Neuronal stem cell (in vitro differentiated cells): Measurements from ENCODE around the gene HES7.

Experiments
- DNase-seq: peaks from one replicate; pipeline ENCODE4 v3.0.0-alpha.2; 2013; ENCODE audit warnings: low spot score
- H2AFZ ChIP-seq: one replicate; pipeline ENCODE4 v1.6.1; 2013; ENCODE audit warnings: mild to moderate bottlenecking, low read length, inconsistent platforms
- H2AK5ac ChIP-seq: 2 replicates; pipeline ENCODE4 v1.6.1; 2013; ENCODE audit warnings: low read depth, mild to moderate bottlenecking, inconsistent platforms, low read length, moderate library complexity, mixed read lengths
- H2BK120ac ChIP-seq: 2 replicates; pipeline ENCODE4 v1.6.1; 2013; ENCODE audit warnings: low read depth, mild to moderate bottlenecking, inconsistent platforms, low read length, moderate library complexity, mixed read lengths
- H2BK12ac ChIP-seq: one replicate; pipeline ENCODE4 v1.6.1; 2013; ENCODE audit warnings: low read length, inconsistent platforms
- H2BK15ac ChIP-seq: 2 replicates; pipeline ENCODE4 v1.6.1; 2013; ENCODE audit warnings: mild to moderate bottlenecking, low read length, inconsistent platforms, mixed read lengths
- H2BK5ac ChIP-seq: one replicate; pipeline ENCODE4 v1.6.1; 2013; ENCODE audit warnings: inconsistent platforms, mild to moderate bottlenecking, low read length, moderate library complexity
- H3K14ac ChIP-seq: one replicate; pipeline ENCODE4 v1.6.1; 2013; ENCODE audit warnings: low read length, inconsistent platforms
- H3K18ac ChIP-seq: 2 replicates; pipeline ENCODE4 v1.6.1; 2013; ENCODE audit warnings: low read length, inconsistent platforms
- H3K23ac ChIP-seq: 2 replicates; pipeline ENCODE4 v1.6.1; 2013; ENCODE audit warnings: low read depth, mild to moderate bottlenecking, mixed read lengths, low read length, inconsistent platforms; ENCODE audit not compliant: poor library complexity
- H3K27ac ChIP-seq: replicated peaks from 3 replicates; pipeline ENCODE4 v1.5.1; 2013; ENCODE audit warnings: low read length, inconsistent platforms
- H3K27me3 ChIP-seq, 3 experiments: 2 replicates each; pipeline ENCODE4 v1.6.1; 2013; ENCODE audit warnings: low read length in 3 of 3, mild to moderate bottlenecking in 2 of 3, inconsistent platforms in 1 of 3, low read depth in 1 of 3, mixed read lengths in 1 of 3, moderate library complexity in 1 of 3; ENCODE audit not compliant: control insufficient read depth in 3 of 3, insufficient read depth in 3 of 3
- H3K36me3 ChIP-seq, 2 donors: replicated peaks in 1 of 2; 2 replicates each; pipeline ENCODE4 v1.6.1; 2013; ENCODE audit warnings: low read length in 2 of 2; ENCODE audit not compliant: control insufficient read depth in 2 of 2, insufficient read depth in 2 of 2
- H3K4ac ChIP-seq: 2 replicates; pipeline ENCODE4 v1.6.1; 2013; ENCODE audit warnings: inconsistent platforms, mild to moderate bottlenecking, low read length, moderate library complexity
- H3K4me1 ChIP-seq, 2 donors: 1 replicate in 1 of 2; 2 replicates in 1 of 2; pipeline ENCODE4 v1.6.1; 2013; ENCODE audit warnings: low read length in 2 of 2, low read depth in 1 of 2; ENCODE audit not compliant: control insufficient read depth in 2 of 2, insufficient read depth in 1 of 2
- H3K4me2 ChIP-seq: one replicate; pipeline ENCODE4 v1.6.1; 2013; ENCODE audit warnings: mild to moderate bottlenecking, low read length, inconsistent platforms; ENCODE audit not compliant: insufficient read depth, poor library complexity, severe bottlenecking
- H3K4me3 ChIP-seq, 2 donors: 2 replicates each; pipeline ENCODE4 v1.5.1; 2013; ENCODE audit warnings: low read length in 2 of 2, mild to moderate bottlenecking in 2 of 2, inconsistent platforms in 1 of 2, moderate library complexity in 1 of 2
- H3K79me1 ChIP-seq: one replicate; pipeline ENCODE4 v1.6.1; 2013; ENCODE audit warnings: low read depth, mild to moderate bottlenecking, inconsistent platforms, low read length, moderate library complexity
- H3K9ac ChIP-seq: one replicate; pipeline ENCODE4 v1.6.1; 2013; ENCODE audit warnings: mild to moderate bottlenecking, low read depth, low read length, inconsistent platforms; ENCODE audit not compliant: poor library complexity
- H3K9me3 ChIP-seq, 2 donors: replicated peaks in 1 of 2; 2 replicates each; pipeline versions ENCODE3 to v1.6.1; 2013; ENCODE audit warnings: low read length in 2 of 2, mild to moderate bottlenecking in 2 of 2, inconsistent platforms in 1 of 2, low read depth in 1 of 2, mixed read lengths in 1 of 2, moderate library complexity in 1 of 2; ENCODE audit not compliant: control insufficient read depth in 2 of 2, insufficient read depth in 1 of 2
- H4K8ac ChIP-seq: one replicate; pipeline ENCODE4 v1.6.1; 2013; ENCODE audit warnings: low read depth, mild to moderate bottlenecking, inconsistent platforms, low read length, moderate library complexity
- H4K91ac ChIP-seq: one replicate; pipeline ENCODE4 v1.6.1; 2013; ENCODE audit warnings: low read length, low read depth, mild to moderate bottlenecking, inconsistent platforms; ENCODE audit not compliant: poor library complexity
- WGBS, 2 donors: extraction: QIAGEN DNeasy Blood & Tissue Kit; methylation state at CpG; one replicate each; pipeline ENCODE4 v1.1.7; 2013; ENCODE audit warnings: missing lambda C conversion rate in 2 of 2, mixed read lengths in 1 of 2; ENCODE audit not compliant: insufficient read length in 2 of 2, insufficient replicate concordance in 1 of 2; ENCODE audit errors: extremely low coverage in 2 of 2; 5-methylcytosine and 5-hydroxymethylcytosine counted together

The HES7 gene

DNA sequence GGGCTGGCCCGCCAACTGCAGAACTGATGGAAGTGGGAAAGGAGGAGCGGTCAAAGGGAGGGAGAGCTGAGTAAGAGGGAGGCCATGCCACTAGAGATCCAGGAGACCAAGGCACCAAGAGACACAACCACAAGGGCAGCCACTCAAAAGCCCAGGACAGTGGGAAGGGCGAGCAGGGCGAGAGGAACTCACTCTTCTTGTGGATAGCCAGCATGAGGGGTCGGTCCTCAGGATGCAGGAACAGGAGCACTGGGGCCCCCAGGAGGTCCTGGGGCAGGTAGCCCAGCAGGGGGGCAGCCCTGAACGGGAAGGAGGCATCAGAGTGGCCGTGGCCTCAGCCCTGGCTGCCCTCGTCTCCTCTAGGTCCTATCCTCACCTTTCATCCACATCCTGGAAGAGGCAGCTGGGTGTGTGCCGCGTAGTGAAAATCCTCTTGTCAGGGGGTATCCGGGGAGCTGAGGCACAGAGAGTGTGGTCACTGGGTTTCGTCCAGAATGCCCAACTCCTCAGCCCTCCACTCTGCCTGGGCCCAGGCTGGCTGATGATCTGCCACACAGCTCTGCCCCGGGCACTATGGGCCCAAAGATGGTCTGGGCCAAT lies 24.0 kb upstream of the HES7 start:
- Histone ChIP-seq H3K4ac (no peak overlapping the region), H4K8ac (no peak overlapping the region), H3K9me3 (no peaks in the 10 kb centered on the region), H2BK12ac (no peak overlapping the region), H3K18ac (no peak overlapping the region), H3K4me1 (peaks cover 9 to 10% of the 10 kb centered on the region in 2 donors), H2BK5ac (no peak overlapping the region), H2BK120ac (no peak overlapping the region), H3K79me1 (peaks cover 11% of the 10 kb centered on the region), H3K27ac (no peak overlapping the region), H3K23ac (no peak overlapping the region), H3K27me3 (no peaks in the 10 kb centered on the region), H2AFZ (no peak overlapping the region), H2AK5ac (no peak overlapping the region), H3K9ac (no peak overlapping the region), H3K4me2 (no peak overlapping the region), H3K4me3 (no peak overlapping the region), H2BK15ac (no peak overlapping the region), H3K36me3 (peaks cover 53 to 68% of the 10 kb centered on the region in 2 donors), H3K14ac (no peak overlapping the region), H4K91ac (no peak overlapping the region)
- DNase-seq = no peak
- no CpG with 5 or more reads among the region's 13 CpGs for WGBS, 2 donors

DNA sequence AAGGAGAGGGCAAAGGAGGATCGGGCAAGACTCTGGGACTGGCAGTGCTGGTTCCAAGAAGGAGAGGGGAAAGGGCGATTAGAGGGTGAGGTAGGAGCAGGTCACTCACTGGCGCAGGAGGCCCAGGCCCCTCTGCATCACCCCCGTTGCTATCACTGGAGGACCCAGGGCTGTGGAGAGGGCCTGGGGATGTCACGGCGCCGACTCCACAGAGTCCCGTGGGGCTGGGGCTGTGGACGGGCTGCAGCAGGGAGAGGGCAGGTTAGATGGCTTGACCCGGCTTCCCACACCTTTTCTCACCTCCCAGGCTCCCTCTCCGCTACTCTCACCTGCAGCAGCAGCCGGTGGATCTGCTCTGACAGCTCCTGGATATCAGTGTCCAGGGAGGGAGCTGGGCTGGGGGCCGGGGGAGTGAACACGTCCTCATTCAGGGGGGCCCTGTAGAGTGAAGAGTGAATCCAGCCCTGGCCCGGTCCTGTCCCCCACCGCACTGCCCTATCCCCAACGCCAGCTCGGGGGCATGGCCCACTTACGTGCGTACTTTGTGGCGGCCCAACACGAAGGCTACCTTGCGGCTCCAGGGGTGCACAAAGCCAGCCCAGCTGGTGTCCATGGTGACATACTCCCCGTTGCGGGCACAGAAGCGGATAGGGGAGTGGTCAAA lies 23.4 kb upstream of the HES7 start:
- no peak overlapping the region for H2AFZ ChIP-seq
- H3K27me3 ChIP-seq = no peaks in the 10 kb centered on the region
- no peak overlapping the region for H3K4me2 ChIP-seq
- peaks cover 14% of the 10 kb centered on the region for H3K79me1 ChIP-seq
- no peak overlapping the region for H2BK5ac ChIP-seq
- DNase-seq = no peak
- H3K14ac ChIP-seq = no peak overlapping the region
- H3K27ac ChIP-seq = no peak overlapping the region
- no peak overlapping the region for H2BK120ac ChIP-seq
- H3K9ac ChIP-seq = no peak overlapping the region
- H2BK15ac ChIP-seq = no peak overlapping the region
- H2BK12ac ChIP-seq = no peak overlapping the region
- no peaks in the 10 kb centered on the region for H3K9me3 ChIP-seq
- H3K18ac ChIP-seq = no peak overlapping the region
- no peak overlapping the region for H2AK5ac ChIP-seq
- no peak overlapping the region for H4K8ac ChIP-seq
- WGBS, 2 donors = no CpG with 5 or more reads among the region's 26 CpGs
- H3K36me3 ChIP-seq = peaks cover 59 to 74% of the 10 kb centered on the region in 2 donors
- peak overlapping the region; percentile 37 for H3K23ac ChIP-seq
- H4K91ac ChIP-seq = no peak overlapping the region
- H3K4me3 ChIP-seq = no peak overlapping the region
- peaks cover 4% of the 10 kb centered on the region in 2 donors for H3K4me1 ChIP-seq
- H3K4ac ChIP-seq = no peak overlapping the region

- Histone ChIP-seq H4K91ac (no peak overlapping the region), H3K4me3 (no peak overlapping the region), H3K4me2 (no peak overlapping the region), H3K4ac (no peak overlapping the region), H2AK5ac (no peak overlapping the region), H3K27ac (no peak overlapping the region), H2AFZ (no peak overlapping the region), H4K8ac (no peak overlapping the region), H2BK120ac (no peak overlapping the region), H3K9ac (no peak overlapping the region), H3K9me3 (no peaks in the 10 kb centered on the region), H3K14ac (no peak overlapping the region), H3K27me3 (no peaks in the 10 kb centered on the region), H2BK15ac (no peak overlapping the region), H2BK5ac (no peak overlapping the region), H3K23ac (peak overlapping the region; percentile 25), H3K4me1 (peaks cover 4% of the 10 kb centered on the region in 2 donors), H3K79me1 (peaks cover 12% of the 10 kb centered on the region), H2BK12ac (no peak overlapping the region), H3K36me3 (peaks cover 65 to 81% of the 10 kb centered on the region in 2 donors), H3K18ac (no peak overlapping the region)
- no CpG with 5 or more reads among the region's 14 CpGs for WGBS, 2 donors
- DNase-seq = no peak
Measured at GRCh38 chr17:8146381-8147140, 22.7 kb upstream of the HES7 start.

GRCh38 chr17:8145811-8146210 lies 21.9 kb upstream of the HES7 start:
- whole genome bisulfite sequencing, 2 donors = no CpG with 5 or more reads among the region's 12 CpGs
- H3K36me3 ChIP-seq = peaks cover 71 to 88% of the 10 kb centered on the region in 2 donors

More at GRCh38 chr17:8145811-8146210, 21.9 kb upstream of the HES7 start:
- H3K79me1 ChIP-seq = peaks cover 11% of the 10 kb centered on the region
- DNase-seq = no peak
- H3K14ac ChIP-seq = no peak overlapping the region
- no peak overlapping the region for H3K9ac ChIP-seq
- no peak overlapping the region for H3K27ac ChIP-seq
- H2BK12ac ChIP-seq = no peak overlapping the region
- H2BK5ac ChIP-seq = no peak overlapping the region
- H3K4ac ChIP-seq = no peak overlapping the region
- H3K18ac ChIP-seq = no peak overlapping the region
- H2AK5ac ChIP-seq = no peak overlapping the region
- H4K91ac ChIP-seq = no peak overlapping the region
- no peaks in the 10 kb centered on the region for H3K9me3 ChIP-seq
- no peak overlapping the region for H3K23ac ChIP-seq
- no peaks in the 10 kb centered on the region for H3K27me3 ChIP-seq
- no peak overlapping the region for H2BK15ac ChIP-seq
- no peak overlapping the region for H3K4me2 ChIP-seq
- H3K4me1 ChIP-seq = peaks cover 2 to 3% of the 10 kb centered on the region in 2 donors
- H2BK120ac ChIP-seq = no peak overlapping the region
- H3K4me3 ChIP-seq = no peak overlapping the region
- H4K8ac ChIP-seq = no peak overlapping the region
- no peak overlapping the region for H2AFZ ChIP-seq
